Measurements from ENCODE around the gene GATAD1. TPM values are rescaled to one million over a fixed set of nuclear protein-coding genes. Genes with fewer than 3 reads are reported as not detected.

The GATAD1 gene
- total RNA-seq, 1 donor from 2014 or later: 11.8 TPM

Other genes starting within 250 kb of the GATAD1 start
- 22.7 TPM for gene KRIT1, start 201.6 kb upstream of the GATAD1 start, total RNA-seq
- 34.6 TPM for gene ANKIB1, start 201.5 kb upstream of the GATAD1 start, total RNA-seq
- gene ERVW-1, start 30.5 kb downstream of the GATAD1 start, total RNA-seq: not detected
- 10.4 TPM for gene PEX1, start 81.0 kb downstream of the GATAD1 start, total RNA-seq
- gene RBM48, start 81.3 kb downstream of the GATAD1 start, total RNA-seq: 11.8 TPM
- gene FAM133B, start 142.9 kb downstream of the GATAD1 start, total RNA-seq: 14.3 TPM